Measurements from ENCODE around the gene ABR. TPM values are rescaled to one million over a fixed set of nuclear protein-coding genes. Genes with fewer than 3 reads are reported as not detected.
"Not testable (repeated sequence)": the region's sequence is repeated elsewhere in the genome, so short reads cannot be mapped to it uniquely, and the experiment has no call there.

Gene ABR
- total RNA-seq, 2 experiments from 2014 or later = 143 to 156 TPM

DNA sequence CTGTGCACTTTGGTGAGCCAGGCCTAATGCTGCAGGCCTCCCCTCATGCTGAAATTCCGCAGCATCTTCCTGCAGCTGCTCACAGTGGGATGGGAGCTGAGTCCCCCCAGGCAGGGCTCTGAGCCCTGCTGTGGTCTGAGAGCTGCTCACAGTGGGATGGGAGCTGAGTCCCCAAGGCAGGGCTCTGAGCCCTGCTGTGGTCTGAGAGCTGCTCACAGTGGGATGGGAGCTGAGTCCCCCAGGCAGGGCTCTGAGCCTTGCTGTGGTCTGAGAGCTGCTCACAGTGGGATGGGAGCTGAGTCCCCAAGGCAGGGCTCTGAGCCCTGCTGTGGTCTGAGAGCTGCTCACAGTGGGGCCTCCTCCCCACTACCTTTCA is 58.4 kb downstream of the ABR start:
- H3K27ac Mint-ChIP-seq; H3K36me3 Mint-ChIP-seq (ENCODE audit: low read depth); H3K27me3 Mint-ChIP-seq (ENCODE audit: low read depth); H3K4me3 Mint-ChIP-seq; POLR2A ChIA-PET; H3K9me3 Mint-ChIP-seq (ENCODE audit: insufficient read depth); ATAC-seq; DNase-seq: not testable (repeated sequence)
- H3K4me1 Mint-ChIP-seq (ENCODE audit: low read depth) = peaks cover 29% of the 10 kb centered on the region
- CTCF ChIA-PET = interaction anchor here (1.4 to 5.1 kb wide), 11 partner anchors 10 to 211 kb away, joined by 3 to 77 read pairs (median 16); no protein-coding TSS in a partner anchor

DNA sequence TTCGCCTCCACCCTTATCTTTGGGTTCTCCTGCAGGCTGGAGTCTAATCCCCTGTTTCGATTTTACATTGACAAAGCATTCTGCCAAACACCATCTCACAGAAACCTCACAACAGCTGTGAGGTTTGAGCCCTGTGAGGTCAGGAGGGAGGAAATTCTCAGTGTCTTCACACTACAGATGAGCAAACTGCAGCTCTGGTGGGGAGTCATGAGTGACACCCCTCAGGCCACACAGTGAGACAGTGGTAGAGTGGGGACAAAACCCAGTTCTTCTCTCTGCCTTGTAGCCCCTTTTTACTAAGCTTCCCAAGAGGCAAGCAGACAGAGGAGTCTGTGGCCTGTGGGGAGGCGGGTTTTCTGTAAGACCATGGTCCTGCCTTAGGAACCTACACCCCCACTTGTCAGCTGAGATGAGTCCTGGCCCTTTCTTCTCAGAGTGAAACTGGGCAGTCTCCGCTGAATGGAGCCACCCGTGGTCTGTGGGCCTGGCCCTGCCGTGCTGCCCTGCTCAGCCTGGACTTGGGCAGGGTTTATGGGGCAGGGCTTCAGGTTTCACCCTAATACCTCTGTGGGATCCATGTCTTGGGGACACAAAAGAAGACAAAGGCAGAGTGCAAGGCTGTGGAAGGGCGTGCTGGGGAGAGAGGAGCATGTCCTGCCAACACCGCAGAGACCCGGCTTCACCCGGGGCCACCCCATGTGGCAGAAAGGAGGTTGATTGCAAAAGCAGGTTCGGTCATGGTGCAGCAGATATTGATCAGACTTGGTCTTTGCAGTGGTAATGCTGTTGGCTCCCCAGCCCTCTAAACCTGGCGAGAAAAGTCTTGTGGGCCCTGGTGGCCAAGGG is 59.0 kb downstream of the ABR start:
- no peak overlapping the region for H3K4me3 Mint-ChIP-seq
- no peaks in the 10 kb centered on the region for H3K27me3 Mint-ChIP-seq (ENCODE audit: low read depth)
- POLR2A ChIA-PET = interaction anchor here (0.5 kb wide), 1 partner anchor 87 kb away, joined by 4 read pairs; no protein-coding TSS in a partner anchor
- H3K27ac Mint-ChIP-seq = peak overlapping the region; percentile 60
- ATAC-seq = peak; percentile 31
- peak; percentile 35 for DNase-seq
- no peaks in the 10 kb centered on the region for H3K36me3 Mint-ChIP-seq (ENCODE audit: low read depth)
- peaks cover 35% of the 10 kb centered on the region for H3K4me1 Mint-ChIP-seq (ENCODE audit: low read depth)
- no peaks in the 10 kb centered on the region for H3K9me3 Mint-ChIP-seq (ENCODE audit: insufficient read depth)
- CTCF ChIA-PET = interaction anchor here (0.9 to 5.1 kb wide), 10 partner anchors 9 to 212 kb away, joined by 3 to 77 read pairs (median 12); no protein-coding TSS in a partner anchor

DNA sequence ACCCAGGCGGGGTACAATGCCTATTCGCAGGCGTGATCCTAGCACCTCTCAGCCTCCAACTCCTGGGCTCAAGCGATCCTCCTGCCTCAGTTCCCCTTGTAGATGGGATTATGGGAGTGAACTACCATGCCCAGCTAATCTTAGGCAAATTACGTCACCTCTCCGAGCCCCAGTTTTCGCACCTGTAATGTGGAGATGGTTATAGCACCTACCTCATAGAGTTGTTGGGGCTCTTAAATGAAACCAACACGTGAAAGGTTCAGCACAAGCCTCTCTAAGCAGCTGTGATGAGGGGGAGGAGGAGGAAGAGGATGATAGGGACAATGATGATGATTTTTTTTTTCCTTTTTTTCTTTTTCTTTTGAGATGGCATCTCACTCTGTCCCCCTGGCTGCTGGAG is 59.9 kb downstream of the ABR start:
- ATAC-seq = no peak
- POLR2A ChIA-PET = interaction anchor here (0.5 kb wide), 1 partner anchor 87 kb away, joined by 4 read pairs; no protein-coding TSS in a partner anchor

DNA sequence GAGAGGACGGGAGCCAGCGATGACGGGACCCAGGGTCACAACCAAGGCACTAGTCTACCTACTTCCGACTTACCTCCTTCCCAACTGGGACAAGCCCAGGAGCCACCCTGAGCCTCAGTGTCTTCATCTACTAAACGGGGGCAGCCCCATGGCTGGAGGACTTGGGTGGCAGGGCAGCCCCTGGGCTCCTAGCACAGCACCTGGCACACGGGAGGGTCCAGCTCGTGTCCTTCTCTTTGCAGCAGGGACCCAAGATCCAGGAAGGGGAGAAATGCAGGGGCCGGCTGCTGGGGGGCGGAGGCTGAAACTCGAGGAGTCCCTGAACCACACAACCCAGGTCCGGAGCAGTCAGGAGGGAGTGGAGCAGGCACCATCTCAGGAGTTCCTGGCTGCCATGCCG is 63.2 kb downstream of the ABR start:
- H3K9me3 Mint-ChIP-seq (ENCODE audit: insufficient read depth) = no peaks in the 10 kb centered on the region
- ATAC-seq = no peak
- H3K27me3 Mint-ChIP-seq (ENCODE audit: low read depth) = no peaks in the 10 kb centered on the region
- CTCF ChIA-PET = interaction anchor here (2.0 to 2.2 kb wide), 2 partner anchors 71 to 84 kb away, joined by 5 to 13 read pairs; no protein-coding TSS in a partner anchor
- peak overlapping the region; percentile 70 for H3K27ac Mint-ChIP-seq
- H3K4me1 Mint-ChIP-seq (ENCODE audit: low read depth) = peaks cover 49% of the 10 kb centered on the region
- no peak overlapping the region for H3K4me3 Mint-ChIP-seq
- DNase-seq = no peak
- POLR2A ChIA-PET = no interaction called here
- H3K36me3 Mint-ChIP-seq (ENCODE audit: low read depth) = no peaks in the 10 kb centered on the region

More for the DNA sequence above, 59.9 kb downstream of the ABR start:
- no peak for DNase-seq
- Mint-ChIP-seq H3K27ac (no peak overlapping the region), H3K36me3 (ENCODE audit: low read depth) (no peaks in the 10 kb centered on the region), H3K9me3 (ENCODE audit: insufficient read depth) (no peaks in the 10 kb centered on the region), H3K4me1 (ENCODE audit: low read depth) (peaks cover 44% of the 10 kb centered on the region), H3K27me3 (ENCODE audit: low read depth) (no peaks in the 10 kb centered on the region), H3K4me3 (no peak overlapping the region)
- CTCF ChIA-PET = interaction anchor here (0.6 to 5.1 kb wide), 5 partner anchors 9 to 239 kb away, joined by 3 to 77 read pairs (median 4); no protein-coding TSS in a partner anchor

DNA sequence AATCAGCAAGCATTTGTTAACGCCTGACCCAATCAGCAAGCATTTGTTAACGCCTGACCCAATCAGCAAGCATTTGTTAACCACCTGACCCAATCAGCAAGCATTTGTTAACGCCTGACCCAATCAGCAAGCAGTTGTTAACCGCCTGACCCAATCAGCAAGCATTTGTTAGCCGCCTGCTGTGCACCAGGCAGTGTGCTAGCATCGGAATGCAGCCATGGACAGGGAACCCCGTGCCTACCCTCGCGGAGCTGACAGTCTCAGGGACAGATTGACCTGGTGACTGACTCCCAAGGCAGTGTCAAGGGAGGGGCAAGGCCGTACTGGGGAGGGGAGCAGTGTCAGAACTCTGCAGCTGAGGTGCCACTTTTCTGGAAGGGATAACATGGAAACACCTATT is 66.9 kb downstream of the ABR start:
- Mint-ChIP-seq H3K27me3 (ENCODE audit: low read depth) (no peaks in the 10 kb centered on the region), H3K4me1 (ENCODE audit: low read depth) (peaks cover 53% of the 10 kb centered on the region), H3K9me3 (ENCODE audit: insufficient read depth) (no peaks in the 10 kb centered on the region), H3K4me3 (no peak overlapping the region), H3K27ac (no peak overlapping the region), H3K36me3 (ENCODE audit: low read depth) (peaks cover under 1% of the 10 kb centered on the region)
- ATAC-seq = no peak
- ChIA-PET POLR2A (no interaction called here), CTCF (interaction anchor here (0.6 to 1.3 kb wide), 2 partner anchors 55 to 75 kb away, joined by 3 read pairs; no protein-coding TSS in a partner anchor)
- DNase-seq = no peak

DNA sequence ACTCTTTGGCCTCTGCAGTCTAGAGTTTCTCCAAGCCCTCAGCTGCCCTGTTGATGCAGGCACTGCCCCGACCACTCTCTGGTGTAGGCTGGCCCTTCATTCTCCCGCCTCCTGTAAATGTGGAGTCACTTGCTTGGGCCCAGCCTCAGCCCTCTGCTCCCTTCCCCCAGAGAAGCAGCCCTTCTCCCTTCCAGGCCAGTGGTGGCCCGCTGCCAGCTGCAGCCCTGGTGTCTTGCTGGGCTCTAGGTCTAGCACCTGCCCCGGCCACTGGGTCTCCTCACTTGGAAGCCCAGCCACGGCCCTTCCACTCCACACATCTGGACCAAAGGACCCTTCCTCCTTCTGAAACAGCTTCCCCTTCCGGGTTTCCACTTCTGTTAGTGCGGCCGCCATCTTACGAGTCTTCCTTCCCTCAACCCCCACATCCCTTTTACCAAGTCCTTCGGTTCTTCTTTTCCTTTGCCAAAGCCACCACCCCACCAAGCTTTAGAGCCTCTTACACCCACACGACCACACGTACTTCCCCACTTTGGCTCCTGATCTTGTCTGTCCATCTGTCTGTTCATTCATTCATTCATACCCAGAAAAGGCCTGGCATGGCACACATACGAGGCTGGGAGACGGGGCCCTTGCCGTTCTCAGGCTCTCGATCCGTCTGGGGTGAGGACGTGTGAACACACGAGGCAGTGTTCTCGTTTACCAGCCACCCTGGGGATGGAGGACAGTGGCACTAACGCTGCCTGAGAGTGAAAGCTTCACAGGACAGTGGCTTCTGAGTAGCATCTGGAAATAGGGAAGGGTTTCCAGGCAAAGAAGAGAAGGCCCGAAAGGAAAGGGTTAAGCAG is 68.0 kb downstream of the ABR start:
- POLR2A ChIA-PET = no interaction called here

DNA sequence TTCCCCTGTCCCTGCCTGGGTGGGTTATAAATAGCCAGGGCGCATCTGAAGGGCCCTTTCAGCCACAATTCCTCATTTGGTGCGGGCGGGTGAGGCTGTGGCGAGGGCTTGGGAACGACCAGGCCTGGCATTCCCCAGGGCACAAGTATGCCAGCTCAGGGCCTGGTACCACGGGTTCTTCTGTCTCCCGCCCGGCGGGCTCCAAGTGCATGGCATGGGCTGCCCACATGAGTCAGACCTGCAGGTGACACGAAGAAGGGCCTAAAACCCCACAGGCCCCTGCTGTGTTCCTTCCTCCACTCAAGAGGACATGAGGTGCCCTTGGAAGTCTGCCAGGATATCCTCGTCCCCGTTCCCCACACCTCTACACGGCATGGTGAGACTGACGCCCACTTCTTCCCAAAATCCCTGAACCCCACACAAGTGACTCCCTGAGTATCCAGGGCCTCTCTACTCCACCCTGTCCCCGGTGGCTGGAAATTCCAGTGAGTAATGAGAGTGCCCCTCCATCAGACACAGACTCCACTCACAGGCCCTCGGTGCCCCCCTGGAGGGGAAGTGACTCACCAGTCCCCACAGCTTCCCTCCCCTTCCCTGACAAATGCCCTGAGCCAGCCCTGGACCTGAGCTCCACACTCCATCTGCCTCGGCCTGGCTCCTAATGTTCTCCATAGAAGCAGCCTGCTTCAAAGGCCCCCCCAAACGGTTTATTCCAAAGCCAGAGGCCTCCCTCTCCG is 68.8 kb downstream of the ABR start:
- peaks cover 11% of the 10 kb centered on the region for H3K36me3 Mint-ChIP-seq (ENCODE audit: low read depth)
- POLR2A ChIA-PET = interaction anchor here (0.6 kb wide), 1 partner anchor 637 kb away, joined by 3 read pairs; no protein-coding TSS in a partner anchor
- peak overlapping the region; percentile 38 for H3K4me3 Mint-ChIP-seq
- peak overlapping the region; percentile 64 for H3K27ac Mint-ChIP-seq
- CTCF ChIA-PET = interaction anchor here (1.2 to 2.9 kb wide), 3 partner anchors 9 to 76 kb away, joined by 3 to 18 read pairs (median 7); no protein-coding TSS in a partner anchor
- ATAC-seq = no peak
- H3K27me3 Mint-ChIP-seq (ENCODE audit: low read depth) = no peaks in the 10 kb centered on the region
- no peaks in the 10 kb centered on the region for H3K9me3 Mint-ChIP-seq (ENCODE audit: insufficient read depth)
- DNase-seq = no peak
- H3K4me1 Mint-ChIP-seq (ENCODE audit: low read depth) = peaks cover 64% of the 10 kb centered on the region

More for the DNA sequence above, 68.0 kb downstream of the ABR start:
- Mint-ChIP-seq H3K27me3 (ENCODE audit: low read depth) (no peaks in the 10 kb centered on the region), H3K9me3 (ENCODE audit: insufficient read depth) (no peaks in the 10 kb centered on the region), H3K4me3 (peak overlapping the region; percentile 38), H3K4me1 (ENCODE audit: low read depth) (peaks cover 64% of the 10 kb centered on the region), H3K36me3 (ENCODE audit: low read depth) (peaks cover 6% of the 10 kb centered on the region), H3K27ac (peak overlapping the region; percentile 64)
- ATAC-seq = no peak
- CTCF ChIA-PET = interaction anchor here (1.2 to 2.9 kb wide), 3 partner anchors 9 to 76 kb away, joined by 3 to 18 read pairs (median 3); no protein-coding TSS in a partner anchor
- no peak for DNase-seq

DNA sequence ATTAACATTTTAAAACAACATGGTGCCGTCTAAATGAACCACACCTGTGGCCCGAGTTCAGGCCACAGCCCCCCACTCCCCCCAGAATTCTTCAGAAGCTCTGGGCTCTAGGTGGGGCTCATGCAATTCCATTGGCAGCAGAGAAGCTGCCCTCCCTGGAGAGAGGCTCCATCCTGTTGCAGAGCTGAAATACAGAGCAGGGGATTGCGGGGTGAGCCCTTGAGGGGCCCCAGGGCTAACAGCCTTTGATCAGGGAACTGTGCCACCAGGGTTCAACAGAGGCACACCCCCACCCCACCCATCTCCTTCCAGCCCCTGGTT is 69.3 kb downstream of the ABR start:
- POLR2A ChIA-PET = no interaction called here
- H3K4me1 Mint-ChIP-seq (ENCODE audit: low read depth) = peaks cover 62% of the 10 kb centered on the region
- DNase-seq (no peak), ATAC-seq (no peak)
- H3K4me3 Mint-ChIP-seq = peak overlapping the region; percentile 83
- CTCF ChIA-PET = interaction anchor here (1.2 to 2.9 kb wide), 2 partner anchors 12 to 77 kb away, joined by 7 to 18 read pairs; no protein-coding TSS in a partner anchor
- peak overlapping the region; percentile 84 for H3K27ac Mint-ChIP-seq
- H3K36me3 Mint-ChIP-seq (ENCODE audit: low read depth) = peaks cover 13% of the 10 kb centered on the region
- H3K27me3 Mint-ChIP-seq (ENCODE audit: low read depth) = no peaks in the 10 kb centered on the region
- H3K9me3 Mint-ChIP-seq (ENCODE audit: insufficient read depth) = no peaks in the 10 kb centered on the region

DNA sequence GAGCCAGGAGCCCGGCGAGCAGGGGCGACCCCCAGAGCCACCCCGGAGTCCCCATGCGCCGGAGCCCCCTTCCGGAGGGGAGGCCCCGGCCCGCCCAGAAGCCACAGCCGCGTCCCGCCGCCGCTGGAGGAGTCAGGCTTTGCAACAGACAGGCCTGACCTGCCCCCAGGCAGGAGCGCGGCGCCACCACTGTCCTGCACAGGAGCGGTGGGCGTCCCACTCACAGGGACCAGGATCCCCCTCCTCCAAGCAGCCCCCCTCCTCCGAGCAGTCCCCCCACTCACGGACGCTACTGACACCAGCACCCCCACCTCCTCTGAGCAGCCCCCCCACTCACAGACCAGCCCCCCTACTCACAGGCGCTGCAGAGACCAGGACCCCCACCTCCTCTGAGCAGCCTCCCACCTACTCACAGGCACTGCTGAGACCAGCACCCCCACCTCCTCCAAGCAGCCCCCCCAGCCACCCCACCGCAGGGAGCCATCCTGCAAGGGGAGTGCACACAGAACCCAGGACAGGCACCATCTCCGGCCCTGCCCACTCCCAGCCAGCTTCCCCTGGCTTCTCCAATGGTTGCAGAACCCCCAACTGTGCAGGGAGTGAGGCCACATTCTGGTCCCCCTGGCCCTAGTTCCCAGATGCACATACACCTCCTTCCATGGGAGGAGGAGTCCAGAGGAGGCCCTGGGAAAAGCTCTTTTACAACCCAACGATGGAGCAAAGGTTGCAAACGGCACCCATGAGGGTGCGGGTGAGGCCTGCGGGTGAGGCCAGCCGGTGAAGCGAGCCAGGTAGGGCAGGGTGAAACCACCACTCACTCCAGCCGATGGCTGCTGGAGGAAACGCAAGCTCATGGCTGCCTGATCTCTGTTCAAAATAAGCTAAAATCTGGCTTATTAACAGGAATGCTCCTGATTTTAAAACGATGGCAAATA is 69.9 kb downstream of the ABR start:
- Mint-ChIP-seq H3K9me3 (ENCODE audit: insufficient read depth) (no peaks in the 10 kb centered on the region), H3K27me3 (ENCODE audit: low read depth) (no peaks in the 10 kb centered on the region), H3K36me3 (ENCODE audit: low read depth) (peaks cover 13% of the 10 kb centered on the region), H3K27ac (peak overlapping the region; percentile 84), H3K4me1 (ENCODE audit: low read depth) (peaks cover 56% of the 10 kb centered on the region), H3K4me3 (peak overlapping the region; percentile 83)
- ChIA-PET CTCF (interaction anchor here (1.2 to 2.9 kb wide), 2 partner anchors 13 to 78 kb away, joined by 7 to 18 read pairs; no protein-coding TSS in a partner anchor), POLR2A (no interaction called here)
- peak; percentile 72 for DNase-seq
- peak; percentile 50 for ATAC-seq
